Measurements from ENCODE around the gene SHF.

Gene SHF

DNA sequence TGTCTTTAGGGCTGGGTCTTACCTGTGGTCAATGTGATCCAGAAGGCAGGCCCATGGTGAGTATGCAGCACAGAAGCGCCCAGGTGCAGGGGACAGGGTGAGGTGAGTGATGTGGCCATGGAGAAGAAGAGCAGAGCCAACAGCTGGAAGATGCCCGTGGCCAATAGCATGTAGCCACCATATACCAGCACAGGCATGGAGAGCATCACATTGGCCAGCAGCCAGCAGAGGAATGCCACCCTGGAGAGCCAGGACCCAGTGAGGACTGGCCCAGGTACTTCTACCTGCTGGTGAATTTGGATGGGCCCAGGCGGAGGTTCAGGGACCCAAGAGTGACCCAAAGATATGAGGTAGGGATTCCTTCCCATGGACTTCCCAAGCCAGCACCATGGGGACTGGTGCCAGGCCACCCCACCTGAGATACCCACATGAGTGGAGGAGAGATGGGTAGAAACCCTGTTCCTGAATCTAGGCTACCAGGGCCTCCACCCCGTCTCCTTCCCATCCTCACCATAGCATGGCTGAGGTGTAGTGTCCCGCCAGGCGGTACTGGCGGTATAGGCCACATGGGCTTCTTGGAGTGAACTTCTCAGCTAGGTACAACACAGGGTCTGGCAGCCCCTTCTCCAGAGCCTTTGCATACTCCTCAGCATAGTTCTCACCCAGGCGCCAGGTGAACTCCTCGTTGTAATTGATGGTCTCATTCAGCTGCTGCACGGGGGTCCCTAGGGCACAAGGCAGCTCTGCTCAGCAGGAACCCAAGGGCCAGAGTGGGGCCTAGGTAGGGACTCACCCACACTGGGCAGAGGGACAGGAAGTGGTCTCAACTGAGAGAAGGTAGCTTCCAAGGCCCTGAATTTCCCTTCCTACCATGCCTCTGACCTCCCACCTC, 67.4 kb downstream of the SHF start:
- Mint-ChIP-seq H3K4me1 (ENCODE audit: low read depth) (peaks cover 9% of the 10 kb centered on the region), H3K9me3 (no peaks in the 10 kb centered on the region), H3K27ac (no peak overlapping the region), H3K36me3 (ENCODE audit: low read depth) (peaks cover 1% of the 10 kb centered on the region), H3K27me3 (ENCODE audit: low read depth) (peaks cover 46% of the 10 kb centered on the region), H3K4me3 (no peak overlapping the region)

DNA sequence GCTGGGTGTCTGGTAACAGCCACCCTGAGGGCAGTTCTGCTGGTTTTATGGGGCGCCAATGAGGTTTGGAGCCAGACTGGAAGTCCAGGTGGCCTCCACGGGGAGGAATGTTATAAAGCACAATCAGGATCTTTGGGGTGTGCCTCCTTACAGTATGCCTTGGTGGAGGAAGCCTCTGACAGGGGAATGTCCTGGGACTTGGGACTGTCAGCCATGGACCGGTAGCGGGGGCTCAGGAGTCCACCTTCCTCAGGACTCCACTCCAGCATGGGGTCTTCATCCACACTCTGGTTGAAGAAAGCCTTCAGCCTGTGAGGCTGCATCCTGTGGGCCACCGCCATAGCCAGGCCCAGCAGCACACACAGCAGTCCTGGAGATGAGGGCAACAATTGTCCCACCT, 68.8 kb downstream of the SHF start:
- no peaks in the 10 kb centered on the region for H3K9me3 Mint-ChIP-seq
- no peak overlapping the region for H3K4me3 Mint-ChIP-seq
- peaks cover 12% of the 10 kb centered on the region for H3K4me1 Mint-ChIP-seq (ENCODE audit: low read depth)
- H3K27me3 Mint-ChIP-seq (ENCODE audit: low read depth): peaks cover 52% of the 10 kb centered on the region
- H3K36me3 Mint-ChIP-seq (ENCODE audit: low read depth): peaks cover 1% of the 10 kb centered on the region
- H3K27ac Mint-ChIP-seq: no peak overlapping the region

DNA sequence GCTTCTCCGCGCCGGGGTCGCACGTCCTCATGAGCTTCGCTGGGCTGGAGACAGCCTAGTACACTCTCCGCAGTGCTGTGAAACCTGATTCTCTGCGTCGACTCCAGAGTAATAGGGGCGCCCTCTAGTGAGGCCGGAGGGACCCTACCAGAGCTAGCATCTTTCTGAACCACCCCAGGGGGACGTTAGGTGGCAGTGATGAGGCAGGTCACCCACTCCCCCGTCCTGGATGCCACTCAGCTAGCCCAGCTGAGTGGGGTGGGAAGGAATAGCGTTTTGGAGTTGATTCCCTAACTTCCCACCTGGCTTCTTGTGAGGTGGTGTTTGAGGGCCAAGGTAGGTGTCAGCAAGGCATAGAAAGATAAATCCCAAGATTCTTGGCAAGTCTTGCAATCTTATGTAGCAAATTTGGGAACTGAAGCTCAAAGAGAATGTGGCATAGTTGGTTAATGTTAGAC, 69.6 kb downstream of the SHF start:
- no peaks in the 10 kb centered on the region for H3K9me3 Mint-ChIP-seq
- peak overlapping the region; percentile 67 for H3K4me3 Mint-ChIP-seq
- peaks cover 59% of the 10 kb centered on the region for H3K27me3 Mint-ChIP-seq (ENCODE audit: low read depth)
- peaks cover 13% of the 10 kb centered on the region for H3K4me1 Mint-ChIP-seq (ENCODE audit: low read depth)
- H3K27ac Mint-ChIP-seq: peak overlapping the region; percentile 37
- peaks cover 1% of the 10 kb centered on the region for H3K36me3 Mint-ChIP-seq (ENCODE audit: low read depth)

DNA sequence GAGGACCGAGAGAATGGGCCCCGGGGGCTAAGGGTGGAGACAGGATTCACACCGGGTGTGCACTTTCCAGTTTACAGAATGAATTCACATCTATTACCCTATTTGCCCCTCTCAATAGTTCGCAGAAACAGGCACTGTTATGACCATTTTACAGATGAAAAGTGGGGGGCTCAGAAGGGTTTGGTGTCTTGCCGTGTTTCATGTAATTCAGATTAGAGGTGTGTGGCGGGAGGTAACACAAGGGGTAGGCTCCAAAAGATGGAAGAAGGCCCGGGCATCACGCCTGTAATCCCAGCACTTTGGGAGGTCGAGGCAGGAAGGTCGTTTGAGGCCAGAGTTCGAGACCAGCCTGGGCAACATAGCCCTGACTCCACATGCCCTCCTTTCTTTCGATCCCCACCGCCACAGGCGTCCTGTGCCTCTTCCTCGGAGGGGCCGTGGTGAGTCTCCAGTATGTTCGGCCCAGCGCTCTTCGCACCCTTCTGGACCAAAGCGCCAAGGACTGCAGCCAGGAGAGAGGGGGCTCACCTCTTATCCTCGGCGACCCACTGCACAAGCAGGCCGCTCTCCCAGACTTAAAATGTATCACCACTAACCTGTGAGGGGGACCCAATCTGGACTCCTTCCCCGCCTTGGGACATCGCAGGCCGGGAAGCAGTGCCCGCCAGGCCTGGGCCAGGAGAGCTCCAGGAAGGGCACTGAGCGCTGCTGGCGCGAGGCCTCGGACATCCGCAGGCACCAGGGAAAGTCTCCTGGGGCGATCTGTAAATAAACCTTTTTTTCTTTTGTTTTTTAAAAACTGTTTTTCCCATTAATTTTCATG, 70.2 kb downstream of the SHF start:
- no peaks in the 10 kb centered on the region for H3K9me3 Mint-ChIP-seq
- peak overlapping the region; percentile 67 for H3K4me3 Mint-ChIP-seq
- H3K27ac Mint-ChIP-seq: peak overlapping the region; percentile 37
- peaks cover 1% of the 10 kb centered on the region for H3K36me3 Mint-ChIP-seq (ENCODE audit: low read depth)
- peaks cover 13% of the 10 kb centered on the region for H3K4me1 Mint-ChIP-seq (ENCODE audit: low read depth)
- H3K27me3 Mint-ChIP-seq (ENCODE audit: low read depth): peaks cover 61% of the 10 kb centered on the region

Data from T-helper 1 cell treated with Interleukin-12 subunit alpha and Interleukin-12 subunit beta and Interleukin-4 antibody, amounts not matched to agents 30 μg/mL and 1 μg/mL, for 36 hours (primary cell).